ENCODE results near the gene ADGRA3. TPM values are rescaled to one million over a fixed set of nuclear protein-coding genes. Genes with fewer than 3 reads are reported as not detected.

Gene ADGRA3
- total RNA-seq, 1 experiment from 2014 or later = 56.5 TPM

DNA sequence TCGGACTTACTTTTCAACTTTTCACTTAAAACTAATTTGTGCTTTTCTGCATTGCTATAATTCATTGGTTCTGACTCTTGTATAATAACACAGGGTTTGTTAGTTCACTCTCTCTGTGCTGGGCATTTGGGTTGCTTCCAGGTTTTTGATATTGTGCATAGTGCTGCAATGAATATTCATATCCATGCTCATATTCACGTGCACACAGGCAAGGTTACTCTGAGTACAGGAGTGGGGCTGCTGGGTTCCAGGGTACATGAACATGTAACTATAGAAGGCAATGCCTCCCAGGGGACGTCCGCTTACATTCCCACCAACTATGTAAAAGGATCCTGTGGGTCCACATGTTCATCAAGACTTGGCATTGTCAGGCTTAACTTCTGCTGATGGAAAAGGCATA, 117.2 kb downstream of the ADGRA3 start:
- H3K27me3 ChIP-seq (ENCODE audit: insufficient read depth, low read length) = no peaks in the 10 kb centered on the region
- H3K14ac ChIP-seq (ENCODE audit: insufficient read depth, low read length) = no peak overlapping the region
- no peak overlapping the region for H3K9ac ChIP-seq (ENCODE audit: extremely low read depth, insufficient read length, low read length)
- H3K27ac ChIP-seq (ENCODE audit: insufficient read length, low read depth, low read length) = no peak overlapping the region
- H2BK5ac ChIP-seq (ENCODE audit: insufficient read length, low read length) = no peak overlapping the region
- H3K79me1 ChIP-seq (ENCODE audit: insufficient read depth, low read depth, low read length, poor library complexity, severe bottlenecking) = no peaks in the 10 kb centered on the region
- Mint-ChIP-seq H3K27ac (no peak overlapping the region), H3K4me3 (no peak overlapping the region), H3K4me1 (no peaks in the 10 kb centered on the region), H3K9me3 (no peaks in the 10 kb centered on the region), H3K27me3 (ENCODE audit: low read depth) (no peaks in the 10 kb centered on the region), H3K36me3 (ENCODE audit: insufficient read depth in 1 of 3, low read depth in 3 of 3) (peaks cover 15 to 49% (median 34%) of the 10 kb centered on the region in 3 experiments; a peak in 6 of 7 replicates)
- no peaks in the 10 kb centered on the region for H3K79me2 ChIP-seq (ENCODE audit: insufficient read depth, low read length)
- H3K18ac ChIP-seq (ENCODE audit: insufficient read length, low read depth, low read length) = no peak overlapping the region
- H3T11ph ChIP-seq (ENCODE audit: low read length) = no peak overlapping the region
- no peak for TF ChIP-seq CTCF (conservative IDR thresholded peaks at IDR 0.05)
- H4K5ac ChIP-seq (ENCODE audit: insufficient read length, low read depth, low read length) = no peak overlapping the region
- H2AK5ac ChIP-seq (ENCODE audit: insufficient read length, low read length) = no peak overlapping the region
- no CpG with 5 or more reads among the region's 4 CpGs for WGBS (ENCODE audit: extremely low coverage, insufficient read length, low lambda C conversion rate)
- H4K8ac ChIP-seq (replicated peaks; ENCODE audit: insufficient read length, low read depth, low read length) = no peak overlapping the region
- H3K4me1 ChIP-seq (ENCODE audit: insufficient read depth, low read length) = no peaks in the 10 kb centered on the region
- no peak overlapping the region for H2BK120ac ChIP-seq (ENCODE audit: low read depth, low read length, poor library complexity, severe bottlenecking)
- H3K9me3 ChIP-seq (ENCODE audit: control insufficient read depth, low read depth, low read length) = no peaks in the 10 kb centered on the region
- no peaks in the 10 kb centered on the region for H4K20me1 ChIP-seq (ENCODE audit: control insufficient read depth, insufficient read depth, insufficient read length)
- no peak overlapping the region for H3K4ac ChIP-seq (ENCODE audit: low read depth, low read length)
- no peak for DNase-seq
- H3K23me2 ChIP-seq (ENCODE audit: insufficient read length, low read depth, low read length, poor library complexity, severe bottlenecking) = no peaks in the 10 kb centered on the region
- H4K91ac ChIP-seq (ENCODE audit: insufficient read length, low read depth, low read length) = no peak overlapping the region
- no peak overlapping the region for H2BK15ac ChIP-seq (ENCODE audit: low read depth, low read length)
- no peak overlapping the region for H2AFZ ChIP-seq (ENCODE audit: low read length)
- H3K23ac ChIP-seq (ENCODE audit: insufficient read length, low read depth, low read length) = no peak overlapping the region
- H2BK20ac ChIP-seq (ENCODE audit: low read depth, low read length, poor library complexity, severe bottlenecking) = no peak overlapping the region
- H3K4me2 ChIP-seq (ENCODE audit: insufficient read depth, insufficient read length, low read length) = no peak overlapping the region
- H3K56ac ChIP-seq (ENCODE audit: insufficient read length, low read depth, low read length) = no peak overlapping the region
- H2BK12ac ChIP-seq (ENCODE audit: insufficient read length, low read depth, low read length) = no peak overlapping the region

All from H9 (cell line).